ENCODE results near the gene APBB2.
A peak's percentile ranks its signal among the peaks of the same experiment; 100 is the strongest.

Gene APBB2

GRCh38 chr4:40857956-40858355 is 356.4 kb downstream of the APBB2 start:
- no peak for DNase-seq (ENCODE audit: low read depth)
- H3K4me3 ChIP-seq (ENCODE audit: low read length) = no peak overlapping the region
- TF ChIP-seq CTCF (conservative IDR thresholded peaks at IDR 0.05; ENCODE audit: low read depth, low read length) = no peak

- no peak for DNase-seq (ENCODE audit: low read depth)
- peak overlapping the region; percentile 68 for H3K4me3 ChIP-seq (ENCODE audit: low read length)
- TF ChIP-seq CTCF (conservative IDR thresholded peaks at IDR 0.05; ENCODE audit: low read depth, low read length) = no peak
These were observed 357.4 kb downstream of the APBB2 start for GRCh38 chr4:40856840-40857362.

GRCh38 chr4:40856277-40856839 is 358.0 kb downstream of the APBB2 start:
- DNase-seq (ENCODE audit: low read depth) = no peak
- peak overlapping the region; percentile 68 for H3K4me3 ChIP-seq (ENCODE audit: low read length)
- no peak for TF ChIP-seq CTCF (conservative IDR thresholded peaks at IDR 0.05; ENCODE audit: low read depth, low read length)

GRCh38 chr4:40850496-40850895 is 363.8 kb downstream of the APBB2 start:
- no peak for TF ChIP-seq CTCF (conservative IDR thresholded peaks at IDR 0.05; ENCODE audit: low read depth, low read length)
- H3K4me3 ChIP-seq (ENCODE audit: low read length) = no peak overlapping the region
- DNase-seq (ENCODE audit: low read depth) = no peak

- TF ChIP-seq CTCF (conservative IDR thresholded peaks at IDR 0.05; ENCODE audit: low read depth, low read length) = no peak
- no peak overlapping the region for H3K4me3 ChIP-seq (ENCODE audit: low read length)
- no peak for DNase-seq (ENCODE audit: low read depth)
These were observed 365.4 kb downstream of the APBB2 start for GRCh38 chr4:40848940-40849339.

GRCh38 chr4:40848251-40848650 is 366.1 kb downstream of the APBB2 start:
- DNase-seq (ENCODE audit: low read depth) = no peak
- H3K4me3 ChIP-seq (ENCODE audit: low read length) = no peak overlapping the region
- TF ChIP-seq CTCF (conservative IDR thresholded peaks at IDR 0.05; ENCODE audit: low read depth, low read length) = no peak

- DNase-seq (ENCODE audit: low read depth) = no peak
- H3K4me3 ChIP-seq (ENCODE audit: low read length) = no peak overlapping the region
- no peak for TF ChIP-seq CTCF (conservative IDR thresholded peaks at IDR 0.05; ENCODE audit: low read depth, low read length)
These were observed 367.8 kb downstream of the APBB2 start for GRCh38 chr4:40846532-40846931.

All from retinal pigment epithelial cell (primary cell).